HG03175 (cell line): ENCODE results near the gene WFDC1.
"Not testable (repeated sequence)": the region's sequence is repeated elsewhere in the genome, so short reads cannot be mapped to it uniquely, and the experiment has no call there.

Source experiments
- ATAC-seq: cut with Tn5 transposase; IDR thresholded peaks from one replicate; pipeline ENCODE4 v1.9.1; 2021; ENCODE audit warnings: mild to moderate bottlenecking, moderate library complexity; ENCODE audit not compliant: unreplicated experiment

Gene WFDC1

DNA sequence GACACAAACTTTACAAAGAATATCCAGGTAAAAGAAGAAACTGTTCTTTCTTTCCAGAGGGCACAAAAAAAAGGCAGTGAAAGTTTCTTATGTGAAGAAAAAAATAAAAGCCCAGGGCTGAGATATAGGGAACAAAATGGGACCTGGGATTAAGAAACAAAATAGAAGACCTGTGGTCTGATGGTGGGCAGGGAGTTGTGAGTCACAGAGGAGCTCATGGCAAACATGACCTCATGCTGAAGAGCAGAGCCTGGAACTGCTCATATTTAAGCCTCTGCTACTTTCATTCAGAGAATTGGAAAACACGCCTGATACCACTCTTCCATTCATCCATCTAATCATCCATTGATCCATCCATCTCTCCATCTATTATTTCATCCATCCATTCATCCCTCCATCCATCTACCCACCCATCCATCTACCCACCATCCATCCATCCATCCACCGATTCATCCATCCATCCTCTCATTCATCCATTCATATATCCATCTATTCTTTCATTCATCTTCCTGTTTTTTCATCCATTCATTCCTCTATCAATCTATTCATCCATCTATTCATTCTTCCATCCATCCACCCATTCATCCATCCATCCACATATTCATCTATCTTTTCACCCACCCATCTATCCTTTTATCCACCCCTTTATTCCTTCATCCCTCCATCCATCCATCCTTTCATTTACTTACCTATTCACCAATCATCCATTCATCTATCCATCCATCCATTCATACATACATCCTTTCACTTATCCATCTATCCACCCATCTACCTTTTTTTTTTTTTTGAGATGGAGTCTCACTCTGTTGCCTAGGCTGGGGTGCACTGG is 30.0 kb downstream of the WFDC1 start:
- no peak for ATAC-seq

DNA sequence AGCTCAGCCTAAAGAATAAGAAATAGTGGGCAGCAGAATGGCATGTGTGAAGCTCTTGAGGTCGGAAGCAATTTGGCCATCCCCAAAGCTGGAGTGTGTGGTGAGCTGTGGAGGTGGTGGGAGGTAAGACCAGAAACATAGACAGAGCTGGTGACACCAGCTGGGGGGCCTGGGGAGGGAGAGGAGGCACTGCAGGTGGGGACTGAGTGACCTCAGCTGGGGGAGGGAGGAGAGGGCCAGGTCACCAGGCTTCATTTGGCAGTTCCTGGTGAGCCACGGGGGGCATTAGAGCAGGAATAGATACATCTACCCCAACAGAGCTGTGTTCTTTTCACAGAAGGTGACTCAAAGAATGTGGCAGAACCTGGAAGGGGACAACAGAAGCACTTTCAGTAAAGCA is 31.9 kb downstream of the WFDC1 start:
- no peak for ATAC-seq

DNA sequence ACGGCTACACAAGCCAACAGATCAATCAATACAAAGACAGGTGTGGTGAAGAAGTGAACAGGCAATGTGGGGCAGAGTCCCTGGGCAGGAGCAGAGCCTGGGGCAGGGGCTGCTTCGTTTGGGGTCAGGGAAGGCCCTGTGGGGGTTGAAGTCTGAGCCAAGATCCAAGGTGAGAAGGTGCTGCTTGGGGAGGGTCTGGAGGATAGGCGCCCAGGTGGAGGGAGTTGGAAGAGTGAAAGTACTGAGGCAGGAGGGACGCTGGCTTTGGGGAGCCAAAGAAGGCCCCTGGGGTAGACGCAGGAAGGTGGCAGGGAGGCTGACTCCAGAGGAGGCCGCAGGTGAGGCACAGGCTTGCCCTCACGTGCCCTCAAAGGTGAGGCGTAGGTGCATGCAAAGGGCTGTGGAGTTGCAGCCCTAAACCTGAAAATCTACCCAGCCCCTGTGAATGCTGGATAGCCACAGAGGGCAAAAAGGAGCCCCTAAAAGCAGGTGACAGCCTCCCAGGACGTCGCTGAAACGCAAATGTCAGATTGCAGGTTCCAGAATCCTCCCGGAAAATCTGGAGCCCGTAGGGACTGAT is 33.3 kb downstream of the WFDC1 start:
- ATAC-seq = no peak

- ATAC-seq = no peak
Measured at GRCh38 chr16:84329016-84329415, 34.3 kb downstream of the WFDC1 start.

- ATAC-seq = no peak
Measured at GRCh38 chr16:84329843-84330684, 35.4 kb downstream of the WFDC1 start.

DNA sequence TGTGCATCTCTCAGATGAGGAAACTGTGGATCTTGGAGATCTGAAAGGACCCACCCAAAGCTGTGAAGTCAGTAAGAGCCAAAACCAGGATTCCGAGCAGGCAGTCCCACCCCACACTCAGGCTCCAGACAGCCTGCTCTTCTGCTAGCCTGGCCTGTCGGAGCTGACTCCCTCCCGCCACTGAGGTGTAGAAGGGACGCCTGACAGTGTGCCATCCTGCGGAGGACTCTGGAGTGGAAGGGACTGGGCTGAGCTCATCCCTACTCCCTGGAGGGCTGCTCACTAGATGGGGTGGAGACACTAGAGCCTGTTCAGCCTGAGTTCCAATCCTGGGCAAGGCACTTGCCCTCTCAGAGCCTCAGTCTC is 36.0 kb downstream of the WFDC1 start:
- no peak for ATAC-seq

- no peak for ATAC-seq
Measured at GRCh38 chr16:84331998-84332780, 37.5 kb downstream of the WFDC1 start.

- ATAC-seq = no peak
Measured at GRCh38 chr16:84332975-84333684, 38.5 kb downstream of the WFDC1 start.

- ATAC-seq = no peak
Measured at GRCh38 chr16:84334058-84334457, 39.4 kb downstream of the WFDC1 start.

- ATAC-seq = no peak
Measured at GRCh38 chr16:84334482-84334881, 39.8 kb downstream of the WFDC1 start.

DNA sequence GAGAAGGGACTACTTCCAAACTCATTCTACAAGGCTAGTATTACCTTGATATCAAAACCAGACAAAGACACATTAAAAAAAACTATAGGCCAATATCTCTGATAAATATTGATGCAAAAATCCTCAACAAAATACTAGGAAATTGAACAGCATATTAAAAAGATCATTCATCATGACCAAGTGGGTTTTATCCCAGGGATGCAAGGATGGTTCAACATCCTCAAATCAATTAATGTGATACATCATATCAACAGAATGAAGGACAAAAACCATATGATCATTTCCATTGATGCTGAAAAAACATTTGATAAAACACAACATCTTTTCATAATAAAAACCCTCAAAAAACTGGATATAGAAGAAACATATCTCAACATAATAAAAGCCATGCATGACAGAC is 42.6 kb downstream of the WFDC1 start:
- not testable (repeated sequence) for ATAC-seq

DNA sequence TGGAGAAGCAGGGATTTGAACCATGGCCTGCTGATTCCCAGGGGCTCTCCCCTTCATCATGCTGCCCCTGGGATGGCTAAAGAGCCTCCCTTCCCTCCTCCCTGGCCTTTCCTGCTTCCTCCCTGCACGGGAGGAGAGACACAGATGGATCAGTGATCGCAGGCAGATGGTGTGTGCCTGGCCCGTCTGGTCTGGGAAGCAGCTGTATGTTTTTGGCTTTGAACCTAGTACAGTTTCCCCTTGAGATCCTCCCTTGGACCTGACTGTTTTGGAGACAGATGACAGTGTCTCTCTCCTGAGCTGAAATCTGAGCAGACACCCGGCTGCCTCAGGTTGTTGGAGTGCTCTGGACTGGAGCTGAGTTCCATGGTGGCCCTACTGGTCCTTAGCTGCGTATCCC is 44.6 kb downstream of the WFDC1 start:
- ATAC-seq = no peak

DNA sequence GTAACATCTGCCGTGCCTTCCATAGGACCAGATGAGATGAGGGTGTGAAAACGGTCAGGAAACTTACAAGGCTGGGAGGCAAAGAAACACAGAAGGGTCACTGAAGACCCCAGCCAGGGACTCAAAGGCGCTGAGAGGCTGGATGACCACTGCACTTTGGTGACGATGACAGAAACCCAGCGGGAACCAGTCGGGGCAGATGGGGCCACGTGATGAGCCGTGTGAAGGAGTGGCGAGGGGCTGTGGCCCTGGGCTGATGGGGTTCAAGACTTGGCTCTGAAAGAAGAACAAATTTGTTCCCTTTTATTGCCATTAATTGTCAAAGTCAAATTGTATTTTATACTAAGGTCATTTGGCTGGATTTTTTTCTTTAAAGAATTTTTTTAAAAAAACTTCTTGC is 45.1 kb downstream of the WFDC1 start:
- ATAC-seq = no peak

- no peak for ATAC-seq
Measured at GRCh38 chr16:84340325-84341040, 45.8 kb downstream of the WFDC1 start.

DNA sequence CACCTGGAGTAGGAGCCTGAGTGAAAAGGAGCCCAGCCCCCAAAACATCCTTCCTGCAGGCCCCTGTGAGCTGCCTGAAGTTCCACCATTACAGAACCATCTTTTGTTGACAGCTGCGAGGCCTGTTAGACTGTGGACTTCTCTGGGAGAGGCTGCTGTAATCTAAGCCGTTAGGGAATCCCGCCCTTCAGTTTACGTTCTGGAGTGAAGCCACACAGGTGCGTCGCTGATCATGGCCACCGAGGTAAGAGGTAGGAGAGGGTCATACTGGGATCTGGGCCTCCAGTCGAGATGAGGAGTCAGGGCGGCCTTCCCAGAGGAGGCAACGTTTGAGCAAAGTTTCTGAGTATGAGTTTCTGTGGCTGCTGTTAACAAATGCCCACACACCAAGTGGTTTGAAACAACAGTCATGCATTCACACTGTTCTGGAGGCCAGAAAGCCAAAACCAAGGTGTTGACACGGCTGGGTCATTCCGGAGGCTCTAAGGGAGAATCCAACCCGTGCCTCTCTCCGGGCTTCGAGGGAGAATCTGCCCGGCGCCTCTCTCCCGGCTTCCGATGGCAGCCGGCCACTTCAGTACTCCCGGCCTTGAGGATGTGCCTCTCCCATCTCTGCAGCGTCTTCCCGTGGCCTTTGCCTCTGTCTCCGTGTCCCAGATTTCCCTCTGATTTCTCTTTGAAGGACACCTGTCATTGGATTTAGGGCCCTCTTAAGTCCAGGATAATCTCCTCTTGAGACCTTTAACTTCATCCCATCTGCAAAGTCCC is 47.0 kb downstream of the WFDC1 start:
- ATAC-seq = no peak

DNA sequence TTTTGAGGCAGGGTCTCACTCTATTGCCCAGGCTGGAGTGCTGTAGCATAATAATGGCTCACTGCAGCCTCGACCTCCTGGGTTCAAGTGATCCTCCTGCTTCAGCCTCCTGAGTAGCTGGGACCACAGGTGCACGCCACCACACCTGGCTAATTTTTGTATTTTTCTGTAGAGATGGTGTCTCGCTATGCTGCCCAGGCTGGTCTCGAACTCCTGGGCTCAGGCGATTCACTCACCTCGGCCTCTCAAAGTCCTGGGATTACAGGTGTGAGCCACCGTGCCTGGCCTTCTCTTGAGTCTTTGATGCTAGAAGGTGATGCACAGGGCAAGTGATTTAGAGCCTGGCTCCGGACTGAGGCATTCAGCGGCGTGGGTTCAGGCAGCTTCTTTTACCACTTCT is 49.1 kb downstream of the WFDC1 start:
- ATAC-seq = not testable (repeated sequence)

DNA sequence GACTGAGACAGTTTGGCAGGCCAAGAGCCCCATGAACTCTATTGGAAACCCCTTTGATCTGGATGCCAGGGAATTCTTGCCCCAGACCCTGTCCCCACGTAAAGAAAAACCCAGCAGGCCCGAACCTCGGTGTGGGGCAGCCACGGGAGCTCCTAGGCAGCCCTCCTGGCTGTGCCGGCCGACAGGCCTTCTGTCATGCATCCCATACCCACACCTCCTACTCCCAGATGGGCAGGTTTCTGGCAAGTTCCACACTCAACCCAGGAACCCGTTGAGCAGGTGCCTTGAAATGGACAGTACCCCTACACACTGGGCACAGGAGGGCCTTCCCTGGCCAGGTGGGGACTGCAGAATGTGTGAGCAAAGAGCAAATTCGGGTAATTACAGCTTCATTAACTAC is 50.1 kb downstream of the WFDC1 start:
- ATAC-seq = no peak

- no peak for ATAC-seq
Measured at GRCh38 chr16:84347161-84347560, 52.5 kb downstream of the WFDC1 start.

DNA sequence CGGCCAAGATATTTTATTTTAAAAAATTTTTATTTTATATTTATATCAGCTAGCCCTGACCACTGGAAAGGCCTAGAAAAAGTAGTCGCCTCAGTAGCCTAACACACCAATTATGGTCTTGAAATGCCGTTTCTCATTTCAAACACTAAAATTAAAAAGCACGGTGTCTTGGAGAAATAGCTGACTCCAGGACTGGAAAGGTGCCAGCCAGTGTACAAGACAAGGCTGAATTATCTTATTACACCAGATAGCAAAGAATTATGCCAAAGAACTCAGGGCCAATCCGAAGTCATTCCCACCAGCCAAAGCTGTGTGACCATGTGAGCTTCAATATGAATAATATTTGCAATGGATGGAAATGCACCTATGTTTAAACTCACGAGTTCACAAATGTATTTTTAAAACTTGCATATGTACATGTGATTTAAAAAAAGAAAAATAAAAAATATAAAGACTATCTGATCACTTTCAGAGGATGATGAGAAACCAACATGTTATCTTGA is 53.8 kb downstream of the WFDC1 start:
- no peak for ATAC-seq
